Thymus (tissue), 11 donors: Measurements from ENCODE around the gene GOLGA6L24. TPM values are rescaled to one million over a fixed set of nuclear protein-coding genes. Genes with fewer than 3 reads are reported as not detected.
"Not testable (repeated sequence)": the region's sequence is repeated elsewhere in the genome, so short reads cannot be mapped to it uniquely, and the experiment has no call there.

Source experiments
- DNase-seq, 9 donors: peaks; one replicate each; pipeline ENCODE4 v3.0.0-alpha.2; 2013; ENCODE audit warnings: low spot score in 9 of 9, low read depth in 6 of 9, missing footprints in 1 of 9
- H3K27ac ChIP-seq, 2 donors: one replicate each; pipeline ENCODE4 v1.5.1; 2013; ENCODE audit warnings: control low read depth in 1 of 2, low read depth in 1 of 2, low read length in 1 of 2, mild to moderate bottlenecking in 1 of 2, moderate library complexity in 1 of 2
- H3K27me3 ChIP-seq, 2 donors: one replicate each; pipeline ENCODE4 v1.5.1; 2013; ENCODE audit warnings: low read length in 1 of 2; ENCODE audit not compliant: control insufficient read depth in 2 of 2, insufficient read depth in 1 of 2
- H3K36me3 ChIP-seq, 2 donors: one replicate each; pipeline ENCODE4 v1.5.1; 2013; ENCODE audit warnings: low read length in 1 of 2, mild to moderate bottlenecking in 1 of 2, moderate library complexity in 1 of 2; ENCODE audit not compliant: control insufficient read depth in 2 of 2, insufficient read depth in 2 of 2
- H3K4me1 ChIP-seq, 2 donors: one replicate each; pipeline ENCODE4 v1.5.1; 2013; ENCODE audit warnings: low read length in 2 of 2; ENCODE audit not compliant: control insufficient read depth in 2 of 2, insufficient read depth in 2 of 2
- H3K4me3 ChIP-seq, 2 donors: one replicate each; pipeline ENCODE4 v1.5.1; 2013; ENCODE audit warnings: low read length in 2 of 2, control low read depth in 1 of 2, mild to moderate bottlenecking in 1 of 2
- H3K9me3 ChIP-seq, 2 donors: one replicate each; pipeline ENCODE4 v1.5.1; 2013; ENCODE audit warnings: low read length in 1 of 2, mild to moderate bottlenecking in 1 of 2; ENCODE audit not compliant: control insufficient read depth in 2 of 2, insufficient read depth in 1 of 2
- WGBS: extraction: QIAGEN DNeasy Blood & Tissue Kit; methylation state at CpG from one replicate; pipeline ENCODE4 v1.1.7; 2013; 5-methylcytosine and 5-hydroxymethylcytosine counted together
- polyA plus RNA-seq: library from polyadenylated mRNA; stranded (reverse); fragments of 200-250 nt; gene quantifications from one replicate; pipeline ENCODE4 v1.2.3, GENCODE V29; 2013
- total RNA-seq: library from RNA; stranded (reverse); fragments of 120-200 nt; gene quantifications from one replicate; pipeline ENCODE4 v1.2.4, GENCODE V29; 2013
- donor health status: healthy.

The GOLGA6L24 gene
- total and polyA plus RNA-seq, 2 donors, result 0.07 TPM; not detected in 1

DNA sequence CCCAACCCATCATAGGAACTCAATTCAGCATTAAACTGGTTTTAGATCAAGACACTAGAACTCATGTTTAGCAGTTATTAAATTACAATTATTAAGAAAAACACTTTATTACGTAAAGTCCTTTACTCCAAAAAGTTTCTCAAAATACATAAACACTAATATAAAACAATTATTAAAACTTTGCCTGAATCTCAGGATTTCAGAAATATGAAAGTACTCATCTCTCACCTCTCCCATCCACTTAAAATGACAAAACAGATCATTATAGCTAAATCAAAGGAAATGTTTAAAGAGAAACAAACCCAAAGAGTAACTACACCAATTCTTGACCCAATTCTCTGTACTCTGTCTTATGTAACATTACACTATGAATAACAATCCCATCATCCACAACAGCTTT, 38.2 kb downstream of the GOLGA6L24 start:
- WGBS, result over 99% methylated on average over 1 of the region's 1 CpG
- not testable (repeated sequence) for H3K36me3 ChIP-seq, DNase-seq, H3K4me1 ChIP-seq, H3K27me3 ChIP-seq, H3K9me3 ChIP-seq, H3K4me3 ChIP-seq, H3K27ac ChIP-seq

DNA sequence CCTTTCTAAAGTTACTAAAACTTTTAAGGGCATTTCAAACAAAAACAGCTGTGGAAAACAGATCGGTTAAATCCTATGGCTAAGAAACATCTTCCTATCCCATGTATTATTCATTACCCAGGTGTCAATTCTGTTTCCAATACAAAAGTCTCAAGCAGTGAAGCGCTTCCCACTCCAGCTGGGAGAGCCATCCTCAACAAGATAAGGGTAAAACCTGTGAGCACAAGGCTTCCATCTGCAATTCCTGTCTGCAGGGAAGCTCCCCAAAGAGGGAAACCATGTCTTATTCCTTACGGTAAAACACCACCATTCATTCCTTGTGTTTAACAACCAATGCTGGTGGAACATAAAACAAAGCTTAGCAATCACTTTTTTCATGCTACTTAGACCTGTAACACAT, 39.1 kb downstream of the GOLGA6L24 start:
- WGBS, result 92% methylated on average over 1 of the region's 3 CpGs
- not testable (repeated sequence) for H3K36me3 ChIP-seq

DNA sequence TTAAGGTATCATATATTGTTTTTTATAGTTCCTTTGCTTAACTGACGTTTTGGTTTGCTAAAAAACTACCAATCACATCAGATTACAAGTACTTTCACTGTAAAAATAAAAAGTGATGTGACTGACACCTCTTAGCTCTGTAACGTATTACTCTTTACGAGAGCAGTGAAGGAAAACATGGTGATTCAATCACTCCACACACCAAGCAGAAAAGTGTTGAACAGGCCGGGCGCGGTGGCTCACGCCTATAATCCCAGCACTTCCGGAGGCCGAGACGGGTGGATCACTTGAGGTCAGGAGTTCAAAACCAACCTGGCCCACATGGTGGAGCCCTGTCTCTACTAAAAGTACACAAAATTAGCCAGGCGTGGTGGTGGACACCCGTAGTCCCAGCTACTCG, 39.8 kb downstream of the GOLGA6L24 start:
- H3K36me3 ChIP-seq, result peaks cover 0 to 12% of the 10 kb centered on the region in 2 donors
- not testable (repeated sequence) for H3K27ac ChIP-seq, H3K27me3 ChIP-seq, DNase-seq, H3K4me3 ChIP-seq, H3K9me3 ChIP-seq, H3K4me1 ChIP-seq
- 96% methylated on average over 13 of the region's 13 CpGs for WGBS

More for the DNA sequence above, 39.1 kb downstream of the GOLGA6L24 start:
- not testable (repeated sequence) for H3K4me1 ChIP-seq, H3K27me3 ChIP-seq, H3K4me3 ChIP-seq, H3K9me3 ChIP-seq, H3K27ac ChIP-seq, DNase-seq

DNA sequence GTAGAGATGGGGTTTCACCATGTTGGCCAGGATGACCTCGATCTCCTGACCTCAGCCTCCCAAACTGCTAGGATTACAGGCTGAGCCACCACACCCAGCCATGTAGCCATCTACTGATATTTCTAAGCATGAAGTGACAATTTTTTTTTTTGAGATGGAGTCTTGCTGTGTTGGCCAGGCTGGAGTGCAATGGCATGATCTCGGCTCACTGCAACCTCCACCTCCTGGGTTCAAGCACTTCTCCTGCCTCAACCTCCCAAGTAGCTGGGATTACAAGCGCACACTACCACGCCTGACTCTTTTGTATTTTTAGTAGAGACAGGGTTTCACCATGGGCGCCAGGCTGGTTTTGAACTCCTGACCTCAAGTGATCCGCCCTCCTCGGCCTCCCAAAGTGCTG, 40.9 kb downstream of the GOLGA6L24 start:
- not testable (repeated sequence) for H3K4me1 ChIP-seq, DNase-seq, H3K27ac ChIP-seq, H3K4me3 ChIP-seq, H3K27me3 ChIP-seq, H3K9me3 ChIP-seq
- 99% methylated on average over 7 of the region's 7 CpGs for WGBS
- H3K36me3 ChIP-seq, result peaks cover 0 to 12% of the 10 kb centered on the region in 2 donors

DNA sequence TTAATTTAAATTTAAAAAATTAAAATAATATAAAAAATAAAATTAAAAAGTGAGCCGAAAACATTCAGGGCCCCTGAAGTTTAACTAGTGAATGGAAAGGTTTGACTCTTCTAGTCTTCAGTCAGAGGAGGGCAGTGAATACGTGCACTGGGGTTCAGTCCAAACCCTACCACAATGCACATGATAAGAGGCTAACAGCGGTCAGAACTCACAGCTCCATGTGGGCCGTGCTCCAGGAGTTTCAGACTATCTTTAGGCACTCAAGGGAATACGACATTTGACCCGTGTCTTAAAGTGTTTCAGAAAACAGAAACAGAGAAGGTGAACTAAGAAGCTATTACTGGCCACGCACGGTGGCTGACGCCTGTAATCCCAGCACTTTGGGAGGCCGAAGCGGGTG, 47.4 kb downstream of the GOLGA6L24 start:
- peaks cover 0 to 18% of the 10 kb centered on the region in 2 donors for H3K36me3 ChIP-seq
- not testable (repeated sequence) for H3K27ac ChIP-seq, DNase-seq, H3K4me1 ChIP-seq, H3K9me3 ChIP-seq, H3K27me3 ChIP-seq, H3K4me3 ChIP-seq
- WGBS, result 87% methylated on average over 11 of the region's 11 CpGs

DNA sequence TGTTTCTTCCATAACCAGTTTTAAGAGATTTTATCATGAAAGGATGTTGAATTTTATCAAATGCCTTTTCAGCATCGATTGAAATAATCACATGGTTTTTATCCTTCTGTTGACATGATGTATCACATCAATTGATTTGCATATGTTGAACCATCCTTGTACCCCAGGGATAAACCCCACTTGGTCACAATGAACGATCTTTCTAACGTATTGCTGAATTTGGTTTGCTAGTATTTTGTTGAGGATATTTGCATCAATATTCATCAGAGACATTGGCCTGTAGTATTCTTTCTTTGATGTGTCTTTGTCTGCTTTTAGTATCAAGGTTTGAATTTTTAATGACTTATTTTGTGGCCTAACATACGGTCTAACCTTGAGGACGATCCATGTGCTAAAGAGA, 49.2 kb downstream of the GOLGA6L24 start:
- H3K4me1 ChIP-seq, H3K27me3 ChIP-seq, H3K9me3 ChIP-seq, DNase-seq, H3K4me3 ChIP-seq, H3K27ac ChIP-seq: not testable (repeated sequence)
- WGBS, result 100% methylated on average over 5 of the region's 5 CpGs
- peaks cover 0 to 13% of the 10 kb centered on the region in 2 donors for H3K36me3 ChIP-seq

Other genes starting within 250 kb of the GOLGA6L24 start
- gene HERC2, start 35.9 kb downstream of the GOLGA6L24 start, total RNA-seq, result 18.7 TPM
- 27.1 TPM for gene HERC2, start 35.9 kb downstream of the GOLGA6L24 start, polyA plus RNA-seq
- gene GOLGA8F, start 20.6 kb upstream of the GOLGA6L24 start, total RNA-seq, result 0.14 TPM
- 0.07 TPM for gene GOLGA8F, start 20.6 kb upstream of the GOLGA6L24 start, polyA plus RNA-seq
- under 0.01 TPM for gene GOLGA8G, start 174.9 kb upstream of the GOLGA6L24 start, total RNA-seq
- 0.07 TPM for gene GOLGA8G, start 174.9 kb upstream of the GOLGA6L24 start, polyA plus RNA-seq
- not detected for gene GOLGA6L25, start 195.5 kb upstream of the GOLGA6L24 start, total RNA-seq
- 0.07 TPM for gene GOLGA6L25, start 195.5 kb upstream of the GOLGA6L24 start, polyA plus RNA-seq